A673 (cell line): Measurements from ENCODE around the gene RAB33A. TPM values are rescaled to one million over a fixed set of nuclear protein-coding genes. Genes with fewer than 3 reads are reported as not detected.

ENCODE experiments used
- BruUV-seq: library from RNA; stranded (reverse); fragments of 400-500 nt; replicated peaks from 2 replicates; lab custom pipeline; 2021; lab: Mats Ljungman, UMichigan
- CTCF ChIA-PET: fragments of 300-600 bp; sonication (Branson Sonifier 250); formaldehyde crosslinking; loops from one replicate; lab custom pipeline; 2022; ENCODE audit warnings: antibody characterized with exemption; lab: Charles Lee
- POLR2A ChIA-PET: fragments of 300-600 bp; sonication (Branson Sonifier 250); formaldehyde crosslinking; loops from one replicate; lab custom pipeline; 2022; ENCODE audit warnings: antibody characterized with exemption; ENCODE audit not compliant: low non-redundant PET; lab: Charles Lee
- DNase-seq: peaks from one replicate; pipeline ENCODE4 v3.0.0-alpha.2; 2015; ENCODE audit warnings: low spot score
- H3K27ac ChIP-seq: fragments of 200-600 bp; sonication (generic); 2 replicates; pipeline ENCODE4 v1.5.1; 2016; ENCODE audit warnings: mixed run types, low read depth, mild to moderate bottlenecking, mixed read lengths, antibody characterized with exemption, low read length; ENCODE audit not compliant: poor library complexity, severe bottlenecking
- H3K27me3 ChIP-seq: fragments of 200-600 bp; sonication (generic); replicated peaks from 2 replicates; pipeline ENCODE4 v1.6.1; 2017; ENCODE audit warnings: mixed run types, low read depth, mild to moderate bottlenecking, mixed read lengths, antibody characterized with exemption, low read length; ENCODE audit not compliant: insufficient read depth, poor library complexity
- H3K36me3 ChIP-seq: fragments of 200-600 bp; sonication (generic); 2 replicates; pipeline ENCODE4 v1.6.1; 2016; ENCODE audit warnings: mixed run types, mild to moderate bottlenecking, mixed read lengths, antibody characterized with exemption, low read length; ENCODE audit not compliant: insufficient read depth, poor library complexity, severe bottlenecking
- H3K4me1 ChIP-seq: fragments of 200-600 bp; sonication (generic); 2 replicates; pipeline ENCODE4 v1.6.1; 2017; ENCODE audit warnings: mixed run types, mild to moderate bottlenecking, mixed read lengths, antibody characterized with exemption, low read length; ENCODE audit not compliant: insufficient read depth, poor library complexity, severe bottlenecking
- H3K4me3 ChIP-seq: fragments of 200-600 bp; sonication (generic); 2 replicates; pipeline ENCODE4 v1.5.1; 2016; ENCODE audit warnings: low read depth, mixed run types, mild to moderate bottlenecking, mixed read lengths, low read length; ENCODE audit not compliant: poor library complexity, severe bottlenecking
- H3K9me3 ChIP-seq: fragments of 200-600 bp; sonication (generic); 2 replicates; pipeline ENCODE4 v1.6.1; 2016; ENCODE audit warnings: mixed run types, low read depth, mild to moderate bottlenecking, mixed read lengths, antibody characterized with exemption, low read length; ENCODE audit not compliant: poor library complexity, severe bottlenecking
- EZH2 ChIP-seq: fragments of 200-600 bp; sonication (generic); IDR thresholded peaks from 2 replicates; pipeline ENCODE4 v1.6.1; 2017; ENCODE audit warnings: borderline replicate concordance, low read depth, mild to moderate bottlenecking, mixed read lengths, antibody characterized with exemption, low read length; ENCODE audit not compliant: poor library complexity, severe bottlenecking
- intact Hi-C: fragments of 100-400 bp; cut with micrococcal nuclease; formaldehyde crosslinking; loops from one replicate; pipeline ENCODE4 v1.10.0; 2022; ENCODE audit not compliant: unreplicated experiment
- total RNA-seq: library from RNA; stranded (reverse); gene quantifications from 2 replicates; pipeline ENCODE4 v1.2.3, GENCODE V29; 2021
- TF ChIP-seq, protein P1 (sequence below): fragments of 300-800, 200-600 bp; sonication (generic); conservative IDR thresholded peaks from 2 replicates; pipeline ENCODE4 v1.5.1; 2017; ENCODE audit warnings: low read depth, mild to moderate bottlenecking, antibody characterized with exemption, low read length, moderate library complexity, mixed read lengths

Gene RAB33A
- total RNA-seq, 1 experiment from 2014 or later, result 4.8 TPM

DNA sequence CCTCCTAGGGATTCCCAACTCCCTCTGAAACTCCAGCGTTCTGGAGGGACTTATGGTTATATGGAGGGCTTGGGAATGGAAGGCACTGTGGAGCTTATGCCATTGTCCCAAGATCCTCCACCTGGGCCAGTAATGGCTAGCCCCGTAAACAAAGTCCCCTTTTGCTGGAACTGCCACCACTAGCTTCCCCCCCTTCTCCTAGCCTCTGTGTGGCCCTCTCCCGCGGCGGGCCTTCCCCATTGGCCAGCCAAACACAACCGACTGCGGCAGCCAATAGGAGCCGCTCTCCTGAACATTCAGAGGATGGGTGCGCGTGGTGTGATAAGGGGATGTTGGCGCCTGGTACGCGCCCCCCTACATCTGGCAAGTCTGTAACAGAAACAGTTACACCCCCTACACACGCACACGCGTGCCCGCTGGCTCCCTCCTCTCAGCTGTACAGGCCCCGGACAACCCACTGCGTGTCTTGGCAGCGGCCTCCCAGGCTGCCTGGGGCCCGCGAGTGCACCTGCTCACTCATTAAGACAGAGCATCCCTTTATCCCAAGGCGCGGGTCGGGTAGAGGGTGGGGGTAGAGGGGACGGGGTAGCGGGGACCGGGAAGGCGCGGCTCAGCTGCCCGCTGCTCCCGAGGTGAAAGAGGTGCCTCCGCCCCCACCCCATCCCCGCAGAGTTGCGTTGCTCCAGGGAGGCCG, 863 bp upstream of the RAB33A start:
- no TSS peak for BruUV-seq
- TF ChIP-seq EZH2, result no peak
- TF ChIP-seq, protein P1, sequence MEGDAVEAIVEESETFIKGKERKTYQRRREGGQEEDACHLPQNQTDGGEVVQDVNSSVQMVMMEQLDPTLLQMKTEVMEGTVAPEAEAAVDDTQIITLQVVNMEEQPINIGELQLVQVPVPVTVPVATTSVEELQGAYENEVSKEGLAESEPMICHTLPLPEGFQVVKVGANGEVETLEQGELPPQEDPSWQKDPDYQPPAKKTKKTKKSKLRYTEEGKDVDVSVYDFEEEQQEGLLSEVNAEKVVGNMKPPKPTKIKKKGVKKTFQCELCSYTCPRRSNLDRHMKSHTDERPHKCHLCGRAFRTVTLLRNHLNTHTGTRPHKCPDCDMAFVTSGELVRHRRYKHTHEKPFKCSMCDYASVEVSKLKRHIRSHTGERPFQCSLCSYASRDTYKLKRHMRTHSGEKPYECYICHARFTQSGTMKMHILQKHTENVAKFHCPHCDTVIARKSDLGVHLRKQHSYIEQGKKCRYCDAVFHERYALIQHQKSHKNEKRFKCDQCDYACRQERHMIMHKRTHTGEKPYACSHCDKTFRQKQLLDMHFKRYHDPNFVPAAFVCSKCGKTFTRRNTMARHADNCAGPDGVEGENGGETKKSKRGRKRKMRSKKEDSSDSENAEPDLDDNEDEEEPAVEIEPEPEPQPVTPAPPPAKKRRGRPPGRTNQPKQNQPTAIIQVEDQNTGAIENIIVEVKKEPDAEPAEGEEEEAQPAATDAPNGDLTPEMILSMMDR, result no peak
- Histone ChIP-seq H3K27ac (peak overlapping the region; percentile 88), H3K4me1 (peaks cover 15% of the 10 kb centered on the region), H3K4me3 (peak overlapping the region; percentile 60), H3K36me3 (no peaks in the 10 kb centered on the region), H3K27me3 (no peaks in the 10 kb centered on the region), H3K9me3 (no peaks in the 10 kb centered on the region)
- intact Hi-C loops, result no loop called here
- DNase-seq, result peak; percentile 85
- POLR2A ChIA-PET, result no interaction called here
- CTCF ChIA-PET, result no interaction called here

DNA sequence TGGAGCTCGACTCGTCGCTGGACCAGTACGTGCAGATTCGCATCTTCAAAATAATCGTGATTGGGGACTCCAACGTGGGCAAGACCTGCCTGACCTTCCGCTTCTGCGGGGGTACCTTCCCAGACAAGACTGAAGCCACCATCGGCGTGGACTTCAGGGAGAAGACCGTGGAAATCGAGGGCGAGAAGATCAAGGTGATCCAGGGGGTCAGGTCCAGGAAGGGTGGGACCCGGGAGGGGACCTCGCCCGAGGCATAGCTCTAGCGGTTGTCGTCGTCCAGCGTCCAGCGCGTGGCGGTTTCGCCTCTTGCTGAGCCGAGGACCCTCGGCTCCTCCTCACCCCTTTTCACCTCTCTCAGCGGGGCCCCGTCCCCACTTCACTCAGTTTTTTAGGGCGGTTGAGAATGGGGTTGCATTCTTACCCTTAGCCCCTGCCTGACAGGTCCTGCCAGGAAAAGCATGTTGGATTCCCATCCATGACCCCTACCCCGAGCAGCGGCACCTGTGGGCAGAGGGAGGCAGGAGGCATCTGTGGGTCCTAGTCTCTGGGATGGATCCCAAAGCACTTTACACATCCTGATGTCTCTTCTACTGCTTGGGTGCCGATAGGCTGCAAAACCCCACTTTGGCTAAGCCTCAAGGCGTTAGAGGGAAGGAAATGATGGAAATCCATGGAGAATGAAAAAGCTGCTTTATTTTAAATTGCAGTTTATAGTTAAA, 524 bp downstream of the RAB33A start:
- ChIA-PET CTCF (no interaction called here), POLR2A (no interaction called here)
- Histone ChIP-seq H3K9me3 (no peaks in the 10 kb centered on the region), H3K36me3 (no peaks in the 10 kb centered on the region), H3K4me1 (peaks cover 18% of the 10 kb centered on the region), H3K4me3 (peak overlapping the region; percentile 60), H3K27ac (no peak overlapping the region), H3K27me3 (no peaks in the 10 kb centered on the region)
- DNase-seq, result no peak
- no TSS peak for BruUV-seq
- no peak for TF ChIP-seq EZH2
- TF ChIP-seq, protein P1, result no peak
- intact Hi-C loops, result no loop called here

DNA sequence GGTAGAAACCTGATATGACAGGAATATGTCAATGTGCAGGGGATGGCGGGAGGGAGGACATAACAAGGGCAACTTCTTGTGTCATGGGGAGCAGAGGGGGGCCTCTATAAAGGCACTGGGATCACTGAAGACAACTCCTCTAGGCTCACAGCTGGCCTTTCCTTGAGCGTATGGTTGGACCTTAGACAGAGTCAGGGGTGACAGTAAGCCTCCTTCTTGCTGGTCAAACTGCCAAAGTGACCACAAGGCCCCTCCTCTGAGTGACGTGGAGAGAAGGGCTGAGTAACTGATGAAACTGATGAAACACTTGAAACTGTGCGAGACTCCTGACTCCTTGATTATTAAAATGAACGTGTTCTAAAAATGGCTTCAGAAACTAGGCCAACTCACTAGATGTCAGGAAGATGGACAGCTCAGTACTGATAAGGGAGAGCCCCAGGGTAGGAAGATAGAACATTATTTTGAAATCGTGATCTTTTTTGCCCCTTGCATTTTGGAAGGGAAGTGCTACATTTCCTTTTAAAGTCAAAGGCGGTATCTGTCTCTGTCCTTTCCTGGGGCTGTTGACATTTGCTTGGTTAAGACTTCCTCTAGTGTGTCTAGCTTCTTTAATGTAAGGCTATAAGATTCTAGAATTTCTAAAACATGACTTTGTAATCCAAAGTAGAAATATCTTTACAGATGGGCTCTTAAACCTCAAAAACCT, 1.6 kb downstream of the RAB33A start:
- Histone ChIP-seq H3K27me3 (no peaks in the 10 kb centered on the region), H3K27ac (no peak overlapping the region), H3K36me3 (no peaks in the 10 kb centered on the region), H3K4me3 (peak overlapping the region; percentile 60), H3K4me1 (peaks cover 18% of the 10 kb centered on the region), H3K9me3 (no peaks in the 10 kb centered on the region)
- BruUV-seq, result TSS peak; percentile 18
- ChIA-PET CTCF (no interaction called here), POLR2A (no interaction called here)
- TF ChIP-seq, protein P1, result no peak
- no peak for TF ChIP-seq EZH2
- no peak for DNase-seq
- intact Hi-C loops, result no loop called here
